Epithelial cell of esophagus (primary cell): ENCODE data around the gene IL20.
A peak's percentile ranks its signal among the peaks of the same experiment; 100 is the strongest.

Experiments used
- DNase-seq: peaks from one replicate; pipeline ENCODE4 v3.0.0; 2010; ENCODE audit warnings: low read depth
- H3K4me3 ChIP-seq: 2 replicates; pipeline ENCODE4 v1.5.1; 2011; ENCODE audit warnings: mild to moderate bottlenecking, low read length, control low read depth
- TF ChIP-seq, protein P1 (sequence below): IDR thresholded peaks from 2 replicates; pipeline ENCODE4 v1.5.1; 2011; ENCODE audit warnings: low read depth, mild to moderate bottlenecking, low read length, control low read depth, inconsistent platforms; ENCODE audit not compliant: insufficient read depth; ENCODE audit errors: missing control alignments

The IL20 gene

GRCh38 chr1:206833801-206834200, 31.6 kb upstream of the IL20 start:
- peak; percentile 61 for DNase-seq
- H3K4me3 ChIP-seq, result no peak overlapping the region
- TF ChIP-seq, protein P1, sequence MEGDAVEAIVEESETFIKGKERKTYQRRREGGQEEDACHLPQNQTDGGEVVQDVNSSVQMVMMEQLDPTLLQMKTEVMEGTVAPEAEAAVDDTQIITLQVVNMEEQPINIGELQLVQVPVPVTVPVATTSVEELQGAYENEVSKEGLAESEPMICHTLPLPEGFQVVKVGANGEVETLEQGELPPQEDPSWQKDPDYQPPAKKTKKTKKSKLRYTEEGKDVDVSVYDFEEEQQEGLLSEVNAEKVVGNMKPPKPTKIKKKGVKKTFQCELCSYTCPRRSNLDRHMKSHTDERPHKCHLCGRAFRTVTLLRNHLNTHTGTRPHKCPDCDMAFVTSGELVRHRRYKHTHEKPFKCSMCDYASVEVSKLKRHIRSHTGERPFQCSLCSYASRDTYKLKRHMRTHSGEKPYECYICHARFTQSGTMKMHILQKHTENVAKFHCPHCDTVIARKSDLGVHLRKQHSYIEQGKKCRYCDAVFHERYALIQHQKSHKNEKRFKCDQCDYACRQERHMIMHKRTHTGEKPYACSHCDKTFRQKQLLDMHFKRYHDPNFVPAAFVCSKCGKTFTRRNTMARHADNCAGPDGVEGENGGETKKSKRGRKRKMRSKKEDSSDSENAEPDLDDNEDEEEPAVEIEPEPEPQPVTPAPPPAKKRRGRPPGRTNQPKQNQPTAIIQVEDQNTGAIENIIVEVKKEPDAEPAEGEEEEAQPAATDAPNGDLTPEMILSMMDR, result no peak

GRCh38 chr1:206834217-206834616, 31.2 kb upstream of the IL20 start:
- no peak overlapping the region for H3K4me3 ChIP-seq
- TF ChIP-seq, protein P1, result no peak
- no peak for DNase-seq

DNA sequence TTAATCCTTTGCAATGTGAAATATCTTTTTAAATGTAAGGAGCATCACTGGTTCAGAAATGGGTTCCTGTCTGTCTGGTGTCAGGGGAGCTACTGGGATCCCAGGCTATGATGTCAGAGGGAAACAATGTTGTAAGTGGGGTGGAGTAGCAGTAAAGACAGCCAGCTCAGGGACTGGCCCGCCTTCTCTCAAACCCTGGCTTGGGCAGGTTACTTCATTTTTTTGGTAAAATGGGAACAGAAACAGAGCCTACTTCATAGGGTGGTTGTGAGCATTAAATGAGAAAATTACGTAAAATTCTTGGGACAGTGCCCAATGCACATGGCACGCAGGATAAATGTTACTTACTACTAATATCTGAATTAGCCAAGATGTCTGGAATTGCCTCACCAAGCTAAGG, 30.7 kb upstream of the IL20 start:
- H3K4me3 ChIP-seq, result no peak overlapping the region
- peak; percentile 68 for DNase-seq
- TF ChIP-seq, protein P1, result no peak

- no peak overlapping the region for H3K4me3 ChIP-seq
- TF ChIP-seq, protein P1, result no peak
- no peak for DNase-seq
Measured at GRCh38 chr1:206835186-206835585, 30.2 kb upstream of the IL20 start.

DNA sequence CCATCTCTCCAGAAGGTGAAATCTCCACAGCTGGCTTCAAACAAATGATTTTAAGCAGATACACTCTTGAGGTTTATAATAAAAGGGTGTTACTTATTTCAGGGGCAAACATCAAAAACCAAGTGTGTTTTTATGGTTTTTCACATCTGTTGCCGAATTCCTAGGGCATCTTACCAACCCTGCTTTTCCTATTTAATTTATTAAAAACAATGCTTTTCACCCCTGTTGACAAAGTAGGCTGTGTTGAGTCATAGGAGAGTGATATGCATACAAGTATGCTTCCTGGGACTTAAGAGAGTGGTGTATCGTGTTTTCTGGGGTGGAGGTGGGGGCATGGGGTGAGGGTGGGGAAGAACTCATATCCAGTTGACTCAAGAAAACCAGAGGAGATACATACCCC, 29.3 kb upstream of the IL20 start:
- TF ChIP-seq, protein P1, result no peak
- peak; percentile 24 for DNase-seq
- H3K4me3 ChIP-seq, result no peak overlapping the region

DNA sequence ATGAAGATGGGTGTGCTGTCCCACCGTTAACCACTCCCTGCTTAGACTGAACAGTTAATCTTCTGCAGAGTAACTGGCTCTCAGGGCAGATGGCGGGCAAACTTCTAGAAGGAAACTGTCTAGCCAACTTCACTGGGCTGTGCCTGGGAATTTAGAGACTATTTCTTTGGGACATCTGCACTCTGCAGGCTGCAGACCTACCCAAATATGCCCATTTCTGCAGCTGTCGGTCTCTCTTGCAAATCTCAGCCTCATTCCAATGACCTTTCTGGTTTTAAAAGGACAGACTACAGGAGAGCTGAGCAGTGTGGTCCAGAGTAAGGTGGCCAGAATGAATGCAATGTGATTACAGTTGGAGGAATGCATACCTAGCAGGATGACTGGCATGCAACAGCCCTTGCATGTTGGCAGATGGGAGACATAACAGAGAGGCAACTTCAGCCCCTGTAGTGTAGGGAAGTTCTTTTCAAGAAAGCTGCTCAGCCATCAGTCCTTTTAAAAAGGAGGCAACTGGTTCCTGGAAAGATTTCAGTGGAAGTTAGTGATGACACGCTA, 26.3 kb upstream of the IL20 start:
- TF ChIP-seq, protein P1, result no peak
- no peak for DNase-seq
- H3K4me3 ChIP-seq, result no peak overlapping the region

GRCh38 chr1:206839857-206840256, 25.6 kb upstream of the IL20 start:
- peak; percentile 58 for DNase-seq
- TF ChIP-seq, protein P1, result no peak
- H3K4me3 ChIP-seq, result no peak overlapping the region
